ENCODE measurements around the gene EYA2. TPM values are rescaled to one million over a fixed set of nuclear protein-coding genes. Genes with fewer than 3 reads are reported as not detected.

EYA2 gene
- total RNA-seq, 1 donor from 2014 or later = 1.8 TPM

DNA sequence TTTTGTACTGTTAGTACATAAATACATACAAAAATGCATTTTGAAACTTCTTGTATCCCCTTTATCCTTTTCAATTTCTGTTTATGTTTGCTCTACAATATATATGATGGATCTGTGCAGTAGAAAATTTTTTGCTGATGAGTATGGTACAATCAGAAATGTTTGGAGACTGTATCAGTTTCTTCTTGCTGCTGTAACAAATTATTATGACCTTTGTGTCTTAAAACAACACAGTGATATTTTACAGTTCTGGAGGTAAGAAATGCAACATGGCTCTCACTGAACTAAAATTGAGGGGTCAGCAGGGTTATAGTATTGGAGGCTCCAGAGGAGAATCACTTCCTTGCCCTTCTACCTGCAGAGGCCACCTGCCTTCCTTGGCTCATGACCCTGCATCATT is 184.4 kb downstream of the EYA2 start:
- no peaks in the 10 kb centered on the region for H3K79me2 ChIP-seq (ENCODE audit: low read depth)
- TF ChIP-seq EZH2phosphoT487 (IDR thresholded peaks at IDR 0.05) (no peak), EZH2 (IDR thresholded peaks at IDR 0.05) (no peak)
- TF ChIP-seq, protein P1, sequence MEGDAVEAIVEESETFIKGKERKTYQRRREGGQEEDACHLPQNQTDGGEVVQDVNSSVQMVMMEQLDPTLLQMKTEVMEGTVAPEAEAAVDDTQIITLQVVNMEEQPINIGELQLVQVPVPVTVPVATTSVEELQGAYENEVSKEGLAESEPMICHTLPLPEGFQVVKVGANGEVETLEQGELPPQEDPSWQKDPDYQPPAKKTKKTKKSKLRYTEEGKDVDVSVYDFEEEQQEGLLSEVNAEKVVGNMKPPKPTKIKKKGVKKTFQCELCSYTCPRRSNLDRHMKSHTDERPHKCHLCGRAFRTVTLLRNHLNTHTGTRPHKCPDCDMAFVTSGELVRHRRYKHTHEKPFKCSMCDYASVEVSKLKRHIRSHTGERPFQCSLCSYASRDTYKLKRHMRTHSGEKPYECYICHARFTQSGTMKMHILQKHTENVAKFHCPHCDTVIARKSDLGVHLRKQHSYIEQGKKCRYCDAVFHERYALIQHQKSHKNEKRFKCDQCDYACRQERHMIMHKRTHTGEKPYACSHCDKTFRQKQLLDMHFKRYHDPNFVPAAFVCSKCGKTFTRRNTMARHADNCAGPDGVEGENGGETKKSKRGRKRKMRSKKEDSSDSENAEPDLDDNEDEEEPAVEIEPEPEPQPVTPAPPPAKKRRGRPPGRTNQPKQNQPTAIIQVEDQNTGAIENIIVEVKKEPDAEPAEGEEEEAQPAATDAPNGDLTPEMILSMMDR (IDR thresholded peaks at IDR 0.05) = no peak
- peaks cover 1% of the 10 kb centered on the region for H3K27me3 Mint-ChIP-seq (ENCODE audit: insufficient read depth, low read depth)
- no peaks in the 10 kb centered on the region for H3F3A ChIP-seq (ENCODE audit: low read depth)
- H3K4me3 Mint-ChIP-seq = no peak overlapping the region
- no peaks in the 10 kb centered on the region for H3K27me3 ChIP-seq
- no peak overlapping the region for H3K27ac Mint-ChIP-seq
- no peaks in the 10 kb centered on the region for H4K20me1 ChIP-seq (ENCODE audit: low read depth)
- no peak for DNase-seq (ENCODE audit: low spot score)
- H3K36me3 ChIP-seq = no peaks in the 10 kb centered on the region
- no peak overlapping the region for H3K4me3 ChIP-seq
- no peaks in the 10 kb centered on the region for H3K4me1 Mint-ChIP-seq
- H3K9me3 Mint-ChIP-seq = peaks cover 18% of the 10 kb centered on the region
- H3K9me3 ChIP-seq (ENCODE audit: low read depth) = no peaks in the 10 kb centered on the region
- H2AFZ ChIP-seq (replicated peaks) = no peak overlapping the region
- no peaks in the 10 kb centered on the region for H3K4me1 ChIP-seq
- no peak overlapping the region for H3K9ac ChIP-seq
- H3K27ac ChIP-seq = no peak overlapping the region
- H3K36me3 Mint-ChIP-seq = no peaks in the 10 kb centered on the region
- H3K4me2 ChIP-seq = no peak overlapping the region

DNA sequence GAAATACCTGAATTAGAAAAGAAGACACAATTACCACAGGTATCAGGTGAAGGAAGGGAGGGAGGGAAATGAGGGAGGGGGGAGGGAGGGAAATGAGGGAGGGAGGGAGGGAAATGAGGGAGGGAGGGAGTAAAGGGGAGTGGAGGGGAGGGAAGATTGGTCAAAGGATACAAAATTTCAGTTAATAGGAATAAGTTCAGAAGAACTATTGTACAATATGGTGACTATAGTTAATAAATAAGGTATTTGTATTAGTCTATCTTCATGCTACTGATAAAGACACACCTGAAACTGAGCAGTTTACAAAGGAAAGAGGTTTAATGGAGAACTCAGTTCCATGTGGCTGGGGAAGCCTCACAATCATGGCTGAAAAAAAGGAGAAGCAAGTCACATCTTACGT is 185.7 kb downstream of the EYA2 start:
- H3K4me1 Mint-ChIP-seq = no peaks in the 10 kb centered on the region
- no peak overlapping the region for H2AFZ ChIP-seq (replicated peaks)
- no peak overlapping the region for H3K9ac ChIP-seq
- peaks cover 15% of the 10 kb centered on the region for H3K9me3 Mint-ChIP-seq
- no peak overlapping the region for H3K4me2 ChIP-seq
- no peak overlapping the region for H3K27ac Mint-ChIP-seq
- H4K20me1 ChIP-seq (ENCODE audit: low read depth) = no peaks in the 10 kb centered on the region
- H3K4me3 Mint-ChIP-seq = no peak overlapping the region
- TF ChIP-seq, protein P1 (IDR thresholded peaks at IDR 0.05) = no peak
- TF ChIP-seq EZH2 (IDR thresholded peaks at IDR 0.05) (no peak), EZH2phosphoT487 (IDR thresholded peaks at IDR 0.05) (no peak)
- no peaks in the 10 kb centered on the region for H3K36me3 Mint-ChIP-seq
- H3K4me3 ChIP-seq = no peak overlapping the region
- H3K27me3 Mint-ChIP-seq (ENCODE audit: insufficient read depth, low read depth) = no peaks in the 10 kb centered on the region
- no peak for DNase-seq (ENCODE audit: low spot score)
- H3F3A ChIP-seq (ENCODE audit: low read depth) = no peaks in the 10 kb centered on the region
- no peaks in the 10 kb centered on the region for H3K27me3 ChIP-seq
- no peaks in the 10 kb centered on the region for H3K36me3 ChIP-seq
- H3K4me1 ChIP-seq = no peaks in the 10 kb centered on the region
- no peaks in the 10 kb centered on the region for H3K79me2 ChIP-seq (ENCODE audit: low read depth)
- no peaks in the 10 kb centered on the region for H3K9me3 ChIP-seq (ENCODE audit: low read depth)
- H3K27ac ChIP-seq = no peak overlapping the region

DNA sequence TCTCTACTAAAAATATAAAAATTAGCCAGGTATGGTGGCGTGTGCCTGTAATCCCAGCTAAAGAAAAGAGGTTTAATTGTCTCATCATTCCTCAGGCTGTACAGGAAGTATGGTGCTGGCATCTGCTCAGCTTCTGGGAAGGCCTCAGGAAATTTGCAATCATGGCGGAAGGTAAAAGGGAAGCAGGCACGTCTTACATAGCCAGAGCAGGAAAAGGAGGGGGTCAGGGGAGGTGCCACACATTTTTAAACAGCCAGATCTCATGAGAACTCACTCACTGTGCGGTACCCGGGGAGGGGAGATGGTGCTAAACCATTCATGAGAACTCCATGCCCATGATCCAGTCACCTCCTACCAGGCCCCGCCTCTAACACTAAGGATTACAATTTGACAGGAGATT is 191.7 kb downstream of the EYA2 start:
- no peak overlapping the region for H3K4me3 ChIP-seq
- DNase-seq (ENCODE audit: low spot score) = no peak
- H3K27me3 ChIP-seq = no peaks in the 10 kb centered on the region
- no peaks in the 10 kb centered on the region for H4K20me1 ChIP-seq (ENCODE audit: low read depth)
- no peak overlapping the region for H3K4me3 Mint-ChIP-seq
- no peak overlapping the region for H3K27ac Mint-ChIP-seq
- H3K79me2 ChIP-seq (ENCODE audit: low read depth) = no peaks in the 10 kb centered on the region
- H3K27me3 Mint-ChIP-seq (ENCODE audit: insufficient read depth, low read depth) = no peaks in the 10 kb centered on the region
- H3K4me1 ChIP-seq = peaks cover 12% of the 10 kb centered on the region
- no peaks in the 10 kb centered on the region for H3K36me3 Mint-ChIP-seq
- H3K9ac ChIP-seq = no peak overlapping the region
- no peak overlapping the region for H3K27ac ChIP-seq
- TF ChIP-seq, protein P1 (IDR thresholded peaks at IDR 0.05) = no peak
- TF ChIP-seq EZH2phosphoT487 (IDR thresholded peaks at IDR 0.05) (no peak), EZH2 (IDR thresholded peaks at IDR 0.05) (no peak)
- H3F3A ChIP-seq (ENCODE audit: low read depth) = no peaks in the 10 kb centered on the region
- H3K4me2 ChIP-seq = no peak overlapping the region
- no peaks in the 10 kb centered on the region for H3K36me3 ChIP-seq
- H2AFZ ChIP-seq (replicated peaks) = no peak overlapping the region
- no peaks in the 10 kb centered on the region for H3K9me3 ChIP-seq (ENCODE audit: low read depth)
- H3K9me3 Mint-ChIP-seq = no peaks in the 10 kb centered on the region
- H3K4me1 Mint-ChIP-seq = peaks cover 10% of the 10 kb centered on the region
